ENCODE results near the gene RANBP1. TPM values are rescaled to one million over a fixed set of nuclear protein-coding genes. Genes with fewer than 3 reads are reported as not detected.

Gene RANBP1
- total and polyA plus RNA-seq, 9 of the 15 experiments (the other 6 are each of a cell fraction or from before 2014, with no cell fraction given), result 162 to 2,891 (median 1,289) TPM

- TF ChIP-seq, protein P1, sequence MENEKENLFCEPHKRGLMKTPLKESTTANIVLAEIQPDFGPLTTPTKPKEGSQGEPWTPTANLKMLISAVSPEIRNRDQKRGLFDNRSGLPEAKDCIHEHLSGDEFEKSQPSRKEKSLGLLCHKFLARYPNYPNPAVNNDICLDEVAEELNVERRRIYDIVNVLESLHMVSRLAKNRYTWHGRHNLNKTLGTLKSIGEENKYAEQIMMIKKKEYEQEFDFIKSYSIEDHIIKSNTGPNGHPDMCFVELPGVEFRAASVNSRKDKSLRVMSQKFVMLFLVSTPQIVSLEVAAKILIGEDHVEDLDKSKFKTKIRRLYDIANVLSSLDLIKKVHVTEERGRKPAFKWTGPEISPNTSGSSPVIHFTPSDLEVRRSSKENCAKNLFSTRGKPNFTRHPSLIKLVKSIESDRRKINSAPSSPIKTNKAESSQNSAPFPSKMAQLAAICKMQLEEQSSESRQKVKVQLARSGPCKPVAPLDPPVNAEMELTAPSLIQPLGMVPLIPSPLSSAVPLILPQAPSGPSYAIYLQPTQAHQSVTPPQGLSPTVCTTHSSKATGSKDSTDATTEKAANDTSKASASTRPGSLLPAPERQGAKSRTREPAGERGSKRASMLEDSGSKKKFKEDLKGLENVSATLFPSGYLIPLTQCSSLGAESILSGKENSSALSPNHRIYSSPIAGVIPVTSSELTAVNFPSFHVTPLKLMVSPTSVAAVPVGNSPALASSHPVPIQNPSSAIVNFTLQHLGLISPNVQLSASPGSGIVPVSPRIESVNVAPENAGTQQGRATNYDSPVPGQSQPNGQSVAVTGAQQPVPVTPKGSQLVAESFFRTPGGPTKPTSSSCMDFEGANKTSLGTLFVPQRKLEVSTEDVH (IDR thresholded peaks at IDR 0.05; ENCODE audit: low read depth, partially characterized antibody), result no peak
- TF ChIP-seq KDM4B (IDR thresholded peaks at IDR 0.05; ENCODE audit: borderline replicate concordance in 2 of 2, low read depth in 1 of 2) (no peak), SMARCB1 (IDR thresholded peaks at IDR 0.05; ENCODE audit: insufficient read length, low read depth) (no peak), MIER1 (IDR thresholded peaks at IDR 0.05; ENCODE audit: low read depth) (no peak), NBN (IDR thresholded peaks at IDR 0.05; ENCODE audit: low read depth) (no peak), BDP1 (IDR thresholded peaks at IDR 0.05; ENCODE audit: insufficient read depth, insufficient read length) (no peak), E2F6 (IDR thresholded peaks at IDR 0.05; ENCODE audit: borderline replicate concordance in 1 of 2, extremely low read depth in 1 of 2, insufficient read depth in 1 of 2, insufficient read length in 1 of 2, low read depth in 1 of 2, low read length in 1 of 2, poor library complexity in 1 of 2, severe bottlenecking in 1 of 2) (no peak), ETS2 (tag; IDR thresholded peaks at IDR 0.05; ENCODE audit: borderline replicate concordance, poor library complexity, severe bottlenecking) (no peak), NUFIP1 (IDR thresholded peaks at IDR 0.05; ENCODE audit: partially characterized antibody) (no peak), PPARD (CRISPR knock-in tag; IDR thresholded peaks at IDR 0.05) (no peak), ZNF239 (CRISPR knock-in tag; IDR thresholded peaks at IDR 0.05) (no peak), BRD9 (IDR thresholded peaks at IDR 0.05; ENCODE audit: low read depth, partially characterized antibody) (no peak), ZNF140 (CRISPR knock-in tag; IDR thresholded peaks at IDR 0.05) (no peak), CCNT2 (IDR thresholded peaks at IDR 0.05; ENCODE audit: borderline replicate concordance, extremely low read depth, insufficient read length, low read depth, low read length) (no peak), ZNF699 (CRISPR knock-in tag; IDR thresholded peaks at IDR 0.05; ENCODE audit: insufficient replicate concordance) (no peak), MBD2 (IDR thresholded peaks at IDR 0.05; ENCODE audit: borderline replicate concordance, low read depth) (no peak), PHTF2 (CRISPR knock-in tag; IDR thresholded peaks at IDR 0.05) (no peak), CHD2 (IDR thresholded peaks at IDR 0.05; ENCODE audit: low read depth, low read length) (no peak), ZNF668 (CRISPR knock-in tag; IDR thresholded peaks at IDR 0.05) (no peak), NFE2 (IDR thresholded peaks at IDR 0.05; ENCODE audit: low read depth) (no peak), HDAC6 (IDR thresholded peaks at IDR 0.05; ENCODE audit: low read depth, low read length) (no peak), ZBTB12 (CRISPR knock-in tag; IDR thresholded peaks at IDR 0.05) (no peak), KDM1A (IDR thresholded peaks at IDR 0.05) (no peak)
- TF ChIP-seq, protein P2, sequence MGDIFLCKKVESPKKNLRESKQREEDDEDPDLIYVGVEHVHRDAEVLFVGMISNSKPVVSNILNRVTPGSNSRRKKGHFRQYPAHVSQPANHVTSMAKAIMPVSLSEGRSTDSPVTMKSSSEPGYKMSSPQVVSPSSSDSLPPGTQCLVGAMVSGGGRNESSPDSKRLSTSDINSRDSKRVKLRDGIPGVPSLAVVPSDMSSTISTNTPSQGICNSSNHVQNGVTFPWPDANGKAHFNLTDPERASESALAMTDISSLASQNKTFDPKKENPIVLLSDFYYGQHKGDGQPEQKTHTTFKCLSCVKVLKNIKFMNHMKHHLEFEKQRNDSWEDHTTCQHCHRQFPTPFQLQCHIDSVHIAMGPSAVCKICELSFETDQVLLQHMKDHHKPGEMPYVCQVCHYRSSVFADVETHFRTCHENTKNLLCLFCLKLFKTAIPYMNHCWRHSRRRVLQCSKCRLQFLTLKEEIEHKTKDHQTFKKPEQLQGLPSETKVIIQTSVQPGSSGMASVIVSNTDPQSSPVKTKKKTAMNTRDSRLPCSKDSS (IDR thresholded peaks at IDR 0.05; ENCODE audit: low read depth, partially characterized antibody), result no peak
These were observed 21.2 kb downstream of the RANBP1 start (continued) for GRCh38 chr22:20137113-20137512.

All from K562 (cell line).